Loucy (cell line): ENCODE measurements around the gene CCDC3.

Experiments
- EZH2phosphoT487 ChIP-seq: fragments of 200-600 bp; IDR thresholded peaks from 2 replicates; pipeline ENCODE4 v1.6.1; 2018; ENCODE audit warnings: antibody characterized with exemption, mild to moderate bottlenecking, moderate library complexity, borderline replicate concordance
- TF ChIP-seq, protein P1 (sequence below): fragments of 200-600 bp; sonication (generic); conservative IDR thresholded peaks from 2 replicates; pipeline ENCODE4 v1.5.1; 2014; ENCODE audit warnings: mild to moderate bottlenecking, antibody characterized with exemption, low read length

GRCh38 chr10:12877150-12877549 is 124.4 kb downstream of the CCDC3 start:
- TF ChIP-seq, protein P1, sequence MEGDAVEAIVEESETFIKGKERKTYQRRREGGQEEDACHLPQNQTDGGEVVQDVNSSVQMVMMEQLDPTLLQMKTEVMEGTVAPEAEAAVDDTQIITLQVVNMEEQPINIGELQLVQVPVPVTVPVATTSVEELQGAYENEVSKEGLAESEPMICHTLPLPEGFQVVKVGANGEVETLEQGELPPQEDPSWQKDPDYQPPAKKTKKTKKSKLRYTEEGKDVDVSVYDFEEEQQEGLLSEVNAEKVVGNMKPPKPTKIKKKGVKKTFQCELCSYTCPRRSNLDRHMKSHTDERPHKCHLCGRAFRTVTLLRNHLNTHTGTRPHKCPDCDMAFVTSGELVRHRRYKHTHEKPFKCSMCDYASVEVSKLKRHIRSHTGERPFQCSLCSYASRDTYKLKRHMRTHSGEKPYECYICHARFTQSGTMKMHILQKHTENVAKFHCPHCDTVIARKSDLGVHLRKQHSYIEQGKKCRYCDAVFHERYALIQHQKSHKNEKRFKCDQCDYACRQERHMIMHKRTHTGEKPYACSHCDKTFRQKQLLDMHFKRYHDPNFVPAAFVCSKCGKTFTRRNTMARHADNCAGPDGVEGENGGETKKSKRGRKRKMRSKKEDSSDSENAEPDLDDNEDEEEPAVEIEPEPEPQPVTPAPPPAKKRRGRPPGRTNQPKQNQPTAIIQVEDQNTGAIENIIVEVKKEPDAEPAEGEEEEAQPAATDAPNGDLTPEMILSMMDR: no peak
- TF ChIP-seq EZH2phosphoT487: no peak
